ENCODE results near the gene SULT1A3. TPM values are rescaled to one million over a fixed set of nuclear protein-coding genes. Genes with fewer than 3 reads are reported as not detected.

SULT1A3 gene
- total and polyA plus RNA-seq, 2 of the 8 experiments (the other 6 are each of a cell fraction or from before 2014, with no cell fraction given), result 1.9 to 13.8 TPM

- Histone ChIP-seq H3K23ac (ENCODE audit: insufficient read length) (no peak overlapping the region), H3K18ac (ENCODE audit: extremely low read depth, low read length) (no peak overlapping the region), H3K23me2 (ENCODE audit: low read depth, low read length) (no peaks in the 10 kb centered on the region), H3K14ac (ENCODE audit: insufficient read length) (no peak overlapping the region), H3K79me1 (ENCODE audit: low read depth, low read length) (no peaks in the 10 kb centered on the region), H3K4me2 (ENCODE audit: insufficient read depth in 1 of 2, low read depth in 2 of 2, low read length in 2 of 2) (no peak overlapping the region), H3K4me1 (replicated peaks in 1 of 4; ENCODE audit: control insufficient read depth in 3 of 4, insufficient read depth in 4 of 4, low read length in 3 of 4) (no peaks in the 10 kb centered on the region), H3K27me3 (replicated peaks in 1 of 4; ENCODE audit: control insufficient read depth in 3 of 4, extremely low read depth in 1 of 4, insufficient read depth in 3 of 4, low read length in 3 of 4) (no peaks in the 10 kb centered on the region), H2AK5ac (ENCODE audit: low read depth, low read length) (no peak overlapping the region), H3K36me3 (ENCODE audit: control insufficient read depth in 2 of 4, insufficient read depth in 4 of 4, low read length in 3 of 4) (no peaks in the 10 kb centered on the region), H2BK12ac (ENCODE audit: low read depth, low read length) (no peak overlapping the region), H2AFZ (ENCODE audit: low read length) (no peak overlapping the region), H4K91ac (replicated peaks; ENCODE audit: insufficient read length, low read length) (no peak overlapping the region), H4K20me1 (replicated peaks in 1 of 2; ENCODE audit: control insufficient read depth in 1 of 2, insufficient read depth in 2 of 2, low read length in 2 of 2) (no peaks in the 10 kb centered on the region), H2BK120ac (replicated peaks; ENCODE audit: low read depth, low read length) (no peak overlapping the region), H3K56ac (replicated peaks; ENCODE audit: insufficient read length, low read depth, low read length) (no peak overlapping the region), H3K79me2 (ENCODE audit: control insufficient read depth in 1 of 2, insufficient read depth in 2 of 2, low read length in 2 of 2) (no peaks in the 10 kb centered on the region), H3K9me3 (ENCODE audit: insufficient read depth in 2 of 2, low read depth in 1 of 2, low read length in 1 of 2) (no peaks in the 10 kb centered on the region), H2BK20ac (ENCODE audit: low read length) (no peak overlapping the region), H2BK5ac (ENCODE audit: low read depth, low read length) (no peak overlapping the region), H4K8ac (ENCODE audit: extremely low read depth, insufficient read depth, low read length) (no peak overlapping the region), H3K4me3 (ENCODE audit: extremely low read depth in 1 of 4, insufficient read depth in 2 of 4, low read depth in 3 of 4, low read length in 4 of 4) (no peak overlapping the region), H4K5ac (ENCODE audit: insufficient read length, low read depth, low read length) (no peak overlapping the region), H3K4ac (replicated peaks; ENCODE audit: insufficient read length, low read depth, low read length) (no peak overlapping the region), H2BK15ac (ENCODE audit: low read length) (no peak overlapping the region), H3K9ac (replicated peaks in 1 of 4; ENCODE audit: extremely low read depth in 1 of 4, low read depth in 3 of 4, low read length in 3 of 4) (no peak overlapping the region), H3K27ac (ENCODE audit: low read depth, low read length) (no peak overlapping the region)
- no peak for TF ChIP-seq FOSL1 (IDR thresholded peaks at IDR 0.05; ENCODE audit: insufficient read depth, low read depth, low read length)
- no peak for TF ChIP-seq CBX8 (IDR thresholded peaks at IDR 0.05; ENCODE audit: borderline replicate concordance, low read depth, low read length)
- no peak for TF ChIP-seq CTBP2 (IDR thresholded peaks at IDR 0.05; ENCODE audit: borderline replicate concordance, insufficient read depth, insufficient read length, low read length)
- TF ChIP-seq SP2 (IDR thresholded peaks at IDR 0.05; ENCODE audit: low read length), result no peak
- TF ChIP-seq JUN (IDR thresholded peaks at IDR 0.05; ENCODE audit: low read depth, low read length), result no peak
- no peak for TF ChIP-seq BRCA1 (IDR thresholded peaks at IDR 0.05; ENCODE audit: low read depth, low read length)
- TF ChIP-seq POU5F1 (IDR thresholded peaks at IDR 0.05; ENCODE audit: low read depth, low read length), result no peak
- TF ChIP-seq PHF8 (conservative IDR thresholded peaks at IDR 0.05; ENCODE audit: low read depth, low read length), result no peak
- WGBS, 2 experiments (ENCODE audit: extremely low coverage in 1 of 2, insufficient coverage in 1 of 2, insufficient read length in 1 of 2, insufficient replicate concordance in 2 of 2, low coverage in 1 of 2, low lambda C conversion rate in 2 of 2, missing lambda C conversion rate in 1 of 2), result 85% methylated on average over 4 of the region's 7 CpGs; no CpG with 5 or more reads in 1 of the 2 experiments
- DNase-seq (ENCODE audit: low read depth in 1 of 2, low spot score in 2 of 2) (no peak), FAIRE-seq (no peak)
- POLR2A ChIA-PET (ENCODE audit: partially characterized antibody), result interaction anchor here (1.3 kb wide), 1 partner anchor 12 kb away, joined by 3 read pairs; no protein-coding TSS in a partner anchor
- CTCF ChIA-PET (ENCODE audit: partially characterized antibody), result interaction anchor here (0.7 kb wide), 1 partner anchor 10 kb away, joined by 3 read pairs; the partner anchor contains the start of gene CORO1A
Measured at GRCh38 chr16:30173054-30173453, 26.0 kb upstream of the SULT1A3 start.
